GM23338 (cell line): Measurements from ENCODE around the gene TMEM106C. TPM values are rescaled to one million over a fixed set of nuclear protein-coding genes. Genes with fewer than 3 reads are reported as not detected.

Experiments
- ATAC-seq: fragments of 200-7000 bp; cut with Tn5 transposase; 3 replicates; pipeline ENCODE4 v1.9.1; 2020
- DNase-seq: peaks from one replicate; pipeline ENCODE4 v3.0.0-alpha.2; 2015; ENCODE audit warnings: low spot score
- H2AFZ ChIP-seq: fragments of 200-600 bp; sonication (generic); 2 replicates; pipeline ENCODE4 v1.8.0; 2016; ENCODE audit warnings: antibody characterized with exemption, mild to moderate bottlenecking, moderate library complexity
- H3F3A ChIP-seq: fragments of 200-600 bp; sonication (generic); replicated peaks from 2 replicates; pipeline ENCODE4 v1.8.0; 2017; ENCODE audit warnings: antibody characterized with exemption, mixed run types, low read depth
- H3K27ac ChIP-seq: fragments of 200-600 bp; sonication (generic); 2 replicates; pipeline ENCODE4 v1.6.1; 2016; ENCODE audit warnings: low read depth
- H3K27me3 ChIP-seq: fragments of 200-600 bp; sonication (generic); 2 replicates; pipeline ENCODE4 v1.8.0; 2016; ENCODE audit warnings: mild to moderate bottlenecking, mixed run types, moderate library complexity; ENCODE audit not compliant: insufficient read depth
- H3K36me3 ChIP-seq: fragments of 200-600 bp; sonication (generic); 2 replicates; pipeline ENCODE4 v1.8.0; 2016; ENCODE audit warnings: mild to moderate bottlenecking; ENCODE audit not compliant: insufficient read depth
- H3K4me1 ChIP-seq: fragments of 200-600 bp; sonication (generic); 2 replicates; pipeline ENCODE4 v1.8.0; 2016; ENCODE audit warnings: mild to moderate bottlenecking, moderate library complexity; ENCODE audit not compliant: insufficient read depth
- H3K4me2 ChIP-seq: fragments of 200-600 bp; sonication (generic); 2 replicates; pipeline ENCODE4 v1.7.1; 2017; ENCODE audit warnings: mixed run types
- H3K4me3 ChIP-seq: fragments of 200-600 bp; sonication (generic); 2 replicates; pipeline ENCODE4 v1.6.1; 2016; ENCODE audit warnings: mixed run types
- H3K79me2 ChIP-seq: fragments of 200-600 bp; sonication (generic); replicated peaks from 2 replicates; pipeline ENCODE4 v1.8.0; 2017; ENCODE audit warnings: mild to moderate bottlenecking; ENCODE audit not compliant: insufficient read depth
- H3K9me2 ChIP-seq: fragments of 200-600 bp; sonication (generic); 2 replicates; pipeline ENCODE4 v1.8.0; 2017; ENCODE audit not compliant: insufficient read depth
- H4K20me1 ChIP-seq: fragments of 200-600 bp; sonication (generic); replicated peaks from 2 replicates; pipeline ENCODE4 v1.8.0; 2017; ENCODE audit warnings: mild to moderate bottlenecking; ENCODE audit not compliant: insufficient read depth
- H3K27ac Mint-ChIP-seq: 2 replicates; pipeline ENCODE4 v1.8.0; 2020; ENCODE audit warnings: inconsistent platforms, mild to moderate bottlenecking, moderate library complexity, mixed read lengths
- H3K27me3 Mint-ChIP-seq: 3 replicates; pipeline ENCODE4 v1.8.0; 2022; ENCODE audit warnings: low read depth, mild to moderate bottlenecking, moderate library complexity, mixed read lengths, inconsistent platforms; ENCODE audit not compliant: insufficient read depth, poor library complexity
- H3K36me3 Mint-ChIP-seq: 3 replicates; pipeline ENCODE4 v1.8.0; 2021; ENCODE audit warnings: low read depth, mild to moderate bottlenecking, inconsistent platforms, moderate library complexity, mixed read lengths
- H3K4me1 Mint-ChIP-seq: 3 replicates; pipeline ENCODE4 v1.8.0; 2020; ENCODE audit warnings: mild to moderate bottlenecking, inconsistent platforms, mixed read lengths
- H3K4me3 Mint-ChIP-seq: 3 replicates; pipeline ENCODE4 v1.8.0; 2021; ENCODE audit warnings: moderate library complexity, mild to moderate bottlenecking, inconsistent platforms, mixed read lengths
- H3K9me3 Mint-ChIP-seq: 3 replicates; pipeline ENCODE4 v1.8.0; 2020; ENCODE audit warnings: moderate library complexity, mild to moderate bottlenecking, inconsistent platforms, mixed read lengths
- CREB1 ChIP-seq: fragments of 250-450 bp; sonication (Bioruptor Pico); IDR thresholded peaks from 2 replicates; pipeline ENCODE4 v1.5.0; 2020; ENCODE audit warnings: low read depth, mild to moderate bottlenecking, moderate library complexity
- CTCF ChIP-seq, 2 experiments: fragments of 200-600 bp in 1 of 2; sonication (generic) in 1 of 2; conservative IDR thresholded peaks; 2 replicates each; pipeline versions ENCODE4 v1.5.1 to v1.6.1; 2016 to 2017; ENCODE audit warnings: antibody characterized with exemption in 2 of 2, low read depth in 2 of 2, mild to moderate bottlenecking in 2 of 2, moderate library complexity in 1 of 2
- JUNB ChIP-seq: IDR thresholded peaks from one replicate; pipeline ENCODE4 v1.6.1; 2016; ENCODE audit warnings: antibody characterized with exemption; ENCODE audit not compliant: unreplicated experiment
- NANOG ChIP-seq: IDR thresholded peaks from 2 replicates; pipeline ENCODE4 v1.6.1; 2016; ENCODE audit warnings: antibody characterized with exemption, borderline replicate concordance
- POLR2AphosphoS5 ChIP-seq: IDR thresholded peaks from 2 replicates; pipeline ENCODE4 v1.6.1; 2016; ENCODE audit warnings: antibody characterized with exemption, low read depth
- REST ChIP-seq: IDR thresholded peaks from one replicate; pipeline ENCODE4 v1.6.1; 2018; ENCODE audit warnings: antibody characterized with exemption; ENCODE audit not compliant: unreplicated experiment
- STAT1 ChIP-seq: IDR thresholded peaks from one replicate; pipeline ENCODE4 v1.6.1; 2016; ENCODE audit warnings: antibody characterized with exemption; ENCODE audit not compliant: unreplicated experiment
- ZNF114 ChIP-seq: fragments of 250-450 bp; sonication (Bioruptor Pico); IDR thresholded peaks from 2 replicates; pipeline ENCODE4 v1.5.0; 2020; ENCODE audit warnings: mild to moderate bottlenecking, moderate library complexity
- polyA plus RNA-seq: library from polyadenylated mRNA; unstranded; fragments of >200 nt; fragmentation: Nextera tagmentation; extraction: Ambion mirVana; gene quantifications from 2 replicates; pipeline ENCODE4 v1.2.1, GENCODE V29; 2016
- total RNA-seq: library from RNA; depleted of rRNA; stranded (reverse); fragments of >200 nt; shearing (Covaris generic); gene quantifications from 2 replicates; pipeline ENCODE4 v1.2.3, GENCODE V29; 2014
- TF ChIP-seq, protein P1 (sequence below): IDR thresholded peaks from 2 replicates; pipeline ENCODE4 v1.6.1; 2016; ENCODE audit warnings: antibody characterized with exemption
- TF ChIP-seq, protein P2 (sequence below): fragments of 250-450 bp; sonication (Bioruptor Pico); IDR thresholded peaks from 2 replicates; pipeline ENCODE4 v1.5.0; 2020; ENCODE audit warnings: mild to moderate bottlenecking, moderate library complexity

TMEM106C gene
- total and polyA plus RNA-seq, 2 experiments from 2014 or later = 43.5 to 83.7 TPM

- H3K4me1 Mint-ChIP-seq = no peaks in the 10 kb centered on the region
- H3K9me3 Mint-ChIP-seq = no peaks in the 10 kb centered on the region
- Histone ChIP-seq H4K20me1 (no peaks in the 10 kb centered on the region), H3K27ac (no peak overlapping the region), H3K4me1 (no peaks in the 10 kb centered on the region), H3K36me3 (no peaks in the 10 kb centered on the region), H3K4me2 (no peak overlapping the region), H3K27me3 (no peaks in the 10 kb centered on the region), H2AFZ (no peak overlapping the region), H3K79me2 (no peaks in the 10 kb centered on the region), H3F3A (no peaks in the 10 kb centered on the region), H3K4me3 (no peak overlapping the region), H3K9me2 (0 out of 2 replicates have a peak, but pooled peaks cover 6% of the 10 kb centered on the region)
- ATAC-seq (no peak), DNase-seq (no peak)
- no peak for TF ChIP-seq JUNB
- TF ChIP-seq POLR2AphosphoS5 = no peak
- TF ChIP-seq CREB1 = no peak
- H3K27me3 Mint-ChIP-seq = no peaks in the 10 kb centered on the region
- H3K4me3 Mint-ChIP-seq = no peak overlapping the region
- H3K36me3 Mint-ChIP-seq = no peaks in the 10 kb centered on the region
- H3K27ac Mint-ChIP-seq = no peak overlapping the region
Measured at GRCh38 chr12:47920913-47921312, 42.5 kb upstream of the TMEM106C start.

DNA sequence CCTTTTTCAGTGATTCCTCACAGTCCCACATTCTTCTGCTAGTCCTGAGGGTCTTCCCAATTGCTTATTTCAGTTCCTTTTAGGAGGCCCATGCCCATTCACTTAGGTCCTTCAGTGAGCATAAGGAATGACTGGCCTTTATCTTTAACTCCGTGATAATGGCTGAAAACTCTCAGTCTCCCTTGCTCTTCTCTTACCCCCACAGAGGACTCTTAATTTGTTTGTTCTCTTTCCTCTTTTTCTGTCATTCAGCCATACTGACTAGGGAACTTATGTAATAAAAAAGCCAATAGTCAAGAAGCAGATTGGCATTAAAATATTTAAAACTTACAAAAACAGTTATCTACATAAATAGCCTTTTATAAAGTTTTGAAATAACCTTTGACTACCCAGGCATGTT is 41.5 kb upstream of the TMEM106C start:
- no peak overlapping the region for H3K4me3 Mint-ChIP-seq
- Histone ChIP-seq H3F3A (no peaks in the 10 kb centered on the region), H3K27ac (no peak overlapping the region), H3K27me3 (no peaks in the 10 kb centered on the region), H3K36me3 (no peaks in the 10 kb centered on the region), H3K79me2 (no peaks in the 10 kb centered on the region), H2AFZ (peak overlapping the region; percentile 4; the same call in 1 of the 2 replicates), H3K4me3 (no peak overlapping the region), H3K9me2 (0 out of 2 replicates have a peak, but pooled peaks cover 8% of the 10 kb centered on the region), H3K4me2 (no peak overlapping the region), H3K4me1 (no peaks in the 10 kb centered on the region), H4K20me1 (no peaks in the 10 kb centered on the region)
- H3K4me1 Mint-ChIP-seq = no peaks in the 10 kb centered on the region
- no peaks in the 10 kb centered on the region for H3K27me3 Mint-ChIP-seq
- no peaks in the 10 kb centered on the region for H3K36me3 Mint-ChIP-seq
- no peak for ATAC-seq
- no peaks in the 10 kb centered on the region for H3K9me3 Mint-ChIP-seq
- DNase-seq = no peak
- no peak overlapping the region for H3K27ac Mint-ChIP-seq
- TF ChIP-seq CTCF (conservative IDR thresholded peaks at IDR 0.05; ENCODE audit: low read depth in 2 of 2) (no peak), REST (no peak), POLR2AphosphoS5 (no peak), NANOG (no peak), STAT1 (no peak), CREB1 (no peak), JUNB (no peak), ZNF114 (no peak)
- TF ChIP-seq, protein P1, sequence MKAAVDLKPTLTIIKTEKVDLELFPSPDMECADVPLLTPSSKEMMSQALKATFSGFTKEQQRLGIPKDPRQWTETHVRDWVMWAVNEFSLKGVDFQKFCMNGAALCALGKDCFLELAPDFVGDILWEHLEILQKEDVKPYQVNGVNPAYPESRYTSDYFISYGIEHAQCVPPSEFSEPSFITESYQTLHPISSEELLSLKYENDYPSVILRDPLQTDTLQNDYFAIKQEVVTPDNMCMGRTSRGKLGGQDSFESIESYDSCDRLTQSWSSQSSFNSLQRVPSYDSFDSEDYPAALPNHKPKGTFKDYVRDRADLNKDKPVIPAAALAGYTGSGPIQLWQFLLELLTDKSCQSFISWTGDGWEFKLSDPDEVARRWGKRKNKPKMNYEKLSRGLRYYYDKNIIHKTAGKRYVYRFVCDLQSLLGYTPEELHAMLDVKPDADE = no peak
- TF ChIP-seq, protein P2, sequence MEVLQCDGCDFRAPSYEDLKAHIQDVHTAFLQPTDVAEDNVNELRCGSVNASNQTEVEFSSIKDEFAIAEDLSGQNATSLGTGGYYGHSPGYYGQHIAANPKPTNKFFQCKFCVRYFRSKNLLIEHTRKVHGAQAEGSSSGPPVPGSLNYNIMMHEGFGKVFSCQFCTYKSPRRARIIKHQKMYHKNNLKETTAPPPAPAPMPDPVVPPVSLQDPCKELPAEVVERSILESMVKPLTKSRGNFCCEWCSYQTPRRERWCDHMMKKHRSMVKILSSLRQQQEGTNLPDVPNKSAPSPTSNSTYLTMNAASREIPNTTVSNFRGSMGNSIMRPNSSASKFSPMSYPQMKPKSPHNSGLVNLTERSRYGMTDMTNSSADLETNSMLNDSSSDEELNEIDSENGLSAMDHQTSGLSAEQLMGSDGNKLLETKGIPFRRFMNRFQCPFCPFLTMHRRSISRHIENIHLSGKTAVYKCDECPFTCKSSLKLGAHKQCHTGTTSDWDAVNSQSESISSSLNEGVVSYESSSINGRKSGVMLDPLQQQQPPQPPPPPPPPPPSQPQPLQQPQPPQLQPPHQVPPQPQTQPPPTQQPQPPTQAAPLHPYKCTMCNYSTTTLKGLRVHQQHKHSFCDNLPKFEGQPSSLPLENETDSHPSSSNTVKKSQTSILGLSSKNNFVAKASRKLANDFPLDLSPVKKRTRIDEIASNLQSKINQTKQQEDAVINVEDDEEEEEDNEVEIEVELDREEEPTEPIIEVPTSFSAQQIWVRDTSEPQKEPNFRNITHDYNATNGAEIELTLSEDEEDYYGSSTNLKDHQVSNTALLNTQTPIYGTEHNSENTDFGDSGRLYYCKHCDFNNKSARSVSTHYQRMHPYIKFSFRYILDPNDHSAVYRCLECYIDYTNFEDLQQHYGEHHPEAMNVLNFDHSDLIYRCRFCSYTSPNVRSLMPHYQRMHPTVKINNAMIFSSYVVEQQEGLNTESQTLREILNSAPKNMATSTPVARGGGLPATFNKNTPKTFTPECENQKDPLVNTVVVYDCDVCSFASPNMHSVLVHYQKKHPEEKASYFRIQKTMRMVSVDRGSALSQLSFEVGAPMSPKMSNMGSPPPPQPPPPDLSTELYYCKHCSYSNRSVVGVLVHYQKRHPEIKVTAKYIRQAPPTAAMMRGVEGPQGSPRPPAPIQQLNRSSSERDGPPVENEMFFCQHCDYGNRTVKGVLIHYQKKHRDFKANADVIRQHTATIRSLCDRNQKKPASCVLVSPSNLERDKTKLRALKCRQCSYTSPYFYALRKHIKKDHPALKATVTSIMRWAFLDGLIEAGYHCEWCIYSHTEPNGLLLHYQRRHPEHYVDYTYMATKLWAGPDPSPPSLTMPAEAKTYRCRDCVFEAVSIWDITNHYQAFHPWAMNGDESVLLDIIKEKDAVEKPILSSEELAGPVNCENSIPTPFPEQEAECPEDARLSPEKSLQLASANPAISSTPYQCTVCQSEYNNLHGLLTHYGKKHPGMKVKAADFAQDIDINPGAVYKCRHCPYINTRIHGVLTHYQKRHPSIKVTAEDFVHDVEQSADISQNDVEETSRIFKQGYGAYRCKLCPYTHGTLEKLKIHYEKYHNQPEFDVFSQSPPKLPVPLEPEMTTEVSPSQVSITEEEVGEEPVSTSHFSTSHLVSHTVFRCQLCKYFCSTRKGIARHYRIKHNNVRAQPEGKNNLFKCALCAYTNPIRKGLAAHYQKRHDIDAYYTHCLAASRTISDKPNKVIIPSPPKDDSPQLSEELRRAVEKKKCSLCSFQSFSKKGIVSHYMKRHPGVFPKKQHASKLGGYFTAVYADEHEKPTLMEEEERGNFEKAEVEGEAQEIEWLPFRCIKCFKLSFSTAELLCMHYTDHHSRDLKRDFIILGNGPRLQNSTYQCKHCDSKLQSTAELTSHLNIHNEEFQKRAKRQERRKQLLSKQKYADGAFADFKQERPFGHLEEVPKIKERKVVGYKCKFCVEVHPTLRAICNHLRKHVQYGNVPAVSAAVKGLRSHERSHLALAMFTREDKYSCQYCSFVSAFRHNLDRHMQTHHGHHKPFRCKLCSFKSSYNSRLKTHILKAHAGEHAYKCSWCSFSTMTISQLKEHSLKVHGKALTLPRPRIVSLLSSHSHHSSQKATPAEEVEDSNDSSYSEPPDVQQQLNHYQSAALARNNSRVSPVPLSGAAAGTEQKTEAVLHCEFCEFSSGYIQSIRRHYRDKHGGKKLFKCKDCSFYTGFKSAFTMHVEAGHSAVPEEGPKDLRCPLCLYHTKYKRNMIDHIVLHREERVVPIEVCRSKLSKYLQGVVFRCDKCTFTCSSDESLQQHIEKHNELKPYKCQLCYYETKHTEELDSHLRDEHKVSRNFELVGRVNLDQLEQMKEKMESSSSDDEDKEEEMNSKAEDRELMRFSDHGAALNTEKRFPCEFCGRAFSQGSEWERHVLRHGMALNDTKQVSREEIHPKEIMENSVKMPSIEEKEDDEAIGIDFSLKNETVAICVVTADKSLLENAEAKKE (CRISPR knock-in tag) = no peak
